CD1c-positive myeloid dendritic cell (primary cell): ENCODE results near the gene CEP68.
"Not testable (repeated sequence)": the region's sequence is repeated elsewhere in the genome, so short reads cannot be mapped to it uniquely, and the experiment has no call there.

Experiments used
- DNase-seq: peaks from one replicate; pipeline ENCODE4 v3.0.0-alpha.2; 2016; ENCODE audit errors: extremely low spot score

CEP68 gene

GRCh38 chr2:65056215-65057053 lies at the start of gene CEP68:
CEP68 (plus strand) TSS chr2:65056416; CDS start chr2:65069445, 13,029 bp downstream.
- peak; percentile 98 for DNase-seq

- DNase-seq = no peak
Measured at GRCh38 chr2:65013776-65014175, 42.4 kb upstream of the CEP68 start.

GRCh38 chr2:65015731-65016130 lies 40.5 kb upstream of the CEP68 start:
- no peak for DNase-seq

- peak; percentile 21 for DNase-seq
Measured at GRCh38 chr2:65016789-65017188, 39.4 kb upstream of the CEP68 start.

- DNase-seq = peak; percentile 80
Measured at GRCh38 chr2:65017335-65017734, 38.9 kb upstream of the CEP68 start.

GRCh38 chr2:65018141-65018582 lies 38.1 kb upstream of the CEP68 start:
- peak; percentile 82 for DNase-seq

GRCh38 chr2:65019010-65019409 lies 37.2 kb upstream of the CEP68 start:
- no peak for DNase-seq

- no peak for DNase-seq
Measured at GRCh38 chr2:65019675-65020195, 36.5 kb upstream of the CEP68 start.

GRCh38 chr2:65020251-65020650 lies 36.0 kb upstream of the CEP68 start:
- DNase-seq = not testable (repeated sequence)

GRCh38 chr2:65020943-65021528 lies 35.2 kb upstream of the CEP68 start:
- DNase-seq = no peak

GRCh38 chr2:65021709-65022108 lies 34.5 kb upstream of the CEP68 start:
- no peak for DNase-seq

- DNase-seq = no peak
Measured at GRCh38 chr2:65022189-65022588, 34.0 kb upstream of the CEP68 start.

GRCh38 chr2:65023742-65024141 lies 32.5 kb upstream of the CEP68 start:
- no peak for DNase-seq

- DNase-seq = no peak
Measured at GRCh38 chr2:65024149-65024829, 31.9 kb upstream of the CEP68 start.

GRCh38 chr2:65025453-65026123 lies 30.6 kb upstream of the CEP68 start:
- DNase-seq = peak; percentile 77

- DNase-seq = no peak
Measured at GRCh38 chr2:65026154-65026553, 30.1 kb upstream of the CEP68 start.

GRCh38 chr2:65026704-65027464 lies 29.3 kb upstream of the CEP68 start:
- no peak for DNase-seq

GRCh38 chr2:65027616-65028244 lies 28.5 kb upstream of the CEP68 start:
- DNase-seq = peak; percentile 46

- DNase-seq = no peak
Measured at GRCh38 chr2:65030476-65031332, 25.5 kb upstream of the CEP68 start.
